HepG2 (cell line): ENCODE measurements around the gene EVL. TPM values are rescaled to one million over a fixed set of nuclear protein-coding genes. Genes with fewer than 3 reads are reported as not detected.

Source experiments
- ATAC-seq: fragments of 200-7000 bp; cut with Tn5 transposase; 3 replicates; pipeline ENCODE4 v1.9.1; 2020; ENCODE audit warnings: mild to moderate bottlenecking, moderate library complexity
- BruUV-seq: library from RNA; stranded (reverse); fragments of 400-500 nt; replicated peaks from 2 replicates; lab custom pipeline; 2021; lab: Mats Ljungman, UMichigan
- CTCF ChIA-PET: fragments of 300-600 bp; formaldehyde crosslinking; extraction: SDS; loops from one replicate; lab custom pipeline; 2021; ENCODE audit warnings: low total read pairs, inconsistent platforms, low intra/inter-chr PET ratio; lab: Yijun Ruan, JAX
- POLR2A ChIA-PET: fragments of 350-600 bp; sonication (Branson Sonifier 250); formaldehyde crosslinking; loops from one replicate; lab custom pipeline; 2020; ENCODE audit warnings: antibody characterized with exemption, inconsistent platforms; lab: Yijun Ruan, JAX
- DNase-seq: peaks from one replicate; pipeline ENCODE4 v3.0.0-alpha.2; 2015; ENCODE audit warnings: low spot score
- FAIRE-seq: peaks from 3 replicates; lab custom pipeline; 2011; peaks lifted over from hg19 to GRCh38; lab: Jason Lieb, UNC
- H2AFZ ChIP-seq: one replicate; pipeline ENCODE4 v1.6.1; 2011; ENCODE audit warnings: low read length, inconsistent platforms
- H3K27ac ChIP-seq: fragments of 300-600 bp; 3 replicates; pipeline ENCODE4 v1.8.0; 2011; ENCODE audit warnings: mixed run types, mild to moderate bottlenecking, mixed read lengths, low read length, inconsistent platforms; ENCODE audit not compliant: insufficient read depth; ENCODE audit errors: extremely low read length
- H3K27me3 ChIP-seq, 2 experiments: fragments of 200-600 bp in 1 of 2; 2 replicates in 1 of 2; 3 replicates in 1 of 2; pipeline versions ENCODE4 v1.6.0 to v1.8.0; 2011; ENCODE audit warnings: low read length in 2 of 2, mild to moderate bottlenecking in 2 of 2, moderate library complexity in 2 of 2, inconsistent platforms in 1 of 2; ENCODE audit not compliant: insufficient read depth in 2 of 2, control insufficient read depth in 1 of 2
- H3K36me3 ChIP-seq, 2 experiments: fragments of 200-600 bp in 1 of 2; replicated peaks in 1 of 2; 2 replicates in 1 of 2; 3 replicates in 1 of 2; pipeline versions ENCODE4 v1.5.1 to v1.8.0; 2011; ENCODE audit warnings: low read length in 2 of 2, inconsistent platforms in 1 of 2; ENCODE audit not compliant: insufficient read depth in 2 of 2, control insufficient read depth in 1 of 2
- H3K4me1 ChIP-seq: 2 replicates; pipeline ENCODE4 v1.5.1; 2012; ENCODE audit warnings: low read length, inconsistent platforms; ENCODE audit not compliant: insufficient read depth
- H3K4me2 ChIP-seq: 2 replicates; pipeline ENCODE4 v1.6.0; 2011; ENCODE audit warnings: low read depth, low read length, inconsistent platforms
- H3K4me3 ChIP-seq, 3 experiments: fragments of 200-600 bp in 1 of 3; sonication (generic), shearing (Covaris generic) in 1 of 3; replicated peaks in 1 of 3; 2 replicates each; pipeline ENCODE4 v1.5.1; 2011 to 2016; ENCODE audit warnings: low read length in 3 of 3, inconsistent platforms in 2 of 3, low read depth in 2 of 3, mild to moderate bottlenecking in 2 of 3, control low read depth in 1 of 3, mixed read lengths in 1 of 3; ENCODE audit not compliant: insufficient read depth in 1 of 3
- H3K79me2 ChIP-seq: one replicate; pipeline ENCODE4 v1.6.1; 2011; ENCODE audit warnings: low read length, inconsistent platforms; ENCODE audit not compliant: insufficient read depth
- H3K9ac ChIP-seq: 2 replicates; pipeline ENCODE4 v1.6.0; 2011; ENCODE audit warnings: mild to moderate bottlenecking, low read depth, low read length, inconsistent platforms; ENCODE audit not compliant: insufficient read depth
- H3K9me3 ChIP-seq: 2 replicates; pipeline ENCODE4 v1.5.1; 2012; ENCODE audit warnings: mild to moderate bottlenecking, low read length
- H4K20me1 ChIP-seq: 2 replicates; pipeline ENCODE4 v1.6.0; 2011; ENCODE audit warnings: inconsistent platforms, mild to moderate bottlenecking, low read length, moderate library complexity; ENCODE audit not compliant: insufficient read depth
- ATAD3A ChIP-seq: sonication (generic); formaldehyde crosslinking; IDR thresholded peaks from 2 replicates; pipeline ENCODE4 v1.4.0; 2020; ENCODE audit warnings: missing genetic modification reagents
- GLMP ChIP-seq: sonication (generic); formaldehyde crosslinking; IDR thresholded peaks from 2 replicates; pipeline ENCODE4 v1.9.0; 2021; ENCODE audit warnings: missing genetic modification reagents, mild to moderate bottlenecking, borderline replicate concordance
- HMG20B ChIP-seq: conservative IDR thresholded peaks from 2 replicates; pipeline ENCODE4 v1.6.1; 2016; ENCODE audit warnings: missing genetic modification reagents, missing compliant biosample characterization
- MLXIP ChIP-seq: sonication (generic); formaldehyde crosslinking; IDR thresholded peaks from 2 replicates; pipeline ENCODE4 v1.9.0; 2021; ENCODE audit warnings: missing genetic modification reagents, borderline replicate concordance
- PHF5A ChIP-seq: IDR thresholded peaks from one replicate; pipeline ENCODE4 v1.6.1; 2018; ENCODE audit warnings: low read depth, missing genetic modification reagents; ENCODE audit not compliant: unreplicated experiment
- RERE ChIP-seq: IDR thresholded peaks from 2 replicates; pipeline ENCODE4 v1.6.1; 2016; ENCODE audit warnings: low read depth, missing genetic modification reagents, missing compliant biosample characterization
- RNF219 ChIP-seq: sonication (generic); formaldehyde crosslinking; IDR thresholded peaks from 2 replicates; pipeline ENCODE4 v1.5.0; 2020; ENCODE audit warnings: mild to moderate bottlenecking, missing genetic modification reagents
- YY1 ChIP-seq: IDR thresholded peaks from 2 replicates; pipeline ENCODE4 v1.6.1; 2011; ENCODE audit warnings: low read length, low read depth, moderate library complexity, mild to moderate bottlenecking; ENCODE audit not compliant: insufficient read depth, insufficient replicate concordance
- ZNF468 ChIP-seq: sonication (generic); formaldehyde crosslinking; IDR thresholded peaks from 2 replicates; pipeline ENCODE4 v1.8.0; 2022; ENCODE audit warnings: mild to moderate bottlenecking, moderate library complexity, missing genetic modification reagents
- ZNF496 ChIP-seq: sonication (generic); formaldehyde crosslinking; IDR thresholded peaks from 2 replicates; pipeline ENCODE4 v1.8.1; 2023; ENCODE audit warnings: mild to moderate bottlenecking, moderate library complexity, missing genetic modification reagents; ENCODE audit not compliant: insufficient replicate concordance
- WGBS: methylation state at CpG from one replicate; pipeline ENCODE4 v1.1.6; 2017; ENCODE audit warnings: low lambda C conversion rate; 5-methylcytosine and 5-hydroxymethylcytosine counted together
- in situ Hi-C: cut with HindIII; loops from 2 replicates; pipeline ENCODE4 v1.10.0; 2017; ENCODE audit warnings: low pct_unique_long_range_greater_than_20kb; ENCODE audit not compliant: extremely low pct_ligation_motif_present
- intact Hi-C: fragments of 100-400 bp; cut with micrococcal nuclease; formaldehyde crosslinking; loops from one replicate; pipeline ENCODE4 v1.10.0; 2022; ENCODE audit not compliant: unreplicated experiment
- polyA plus RNA-seq, 8 experiments: library from polyadenylated mRNA; depleted of rRNA in 3 of 8; stranded (reverse) in 7 of 8; unstranded in 1 of 8; fragments of >200 nt; fragmentation: Illumina TruSeq in 4 of 8; extraction: Trizol in 4 of 8; gene quantifications; 2 replicates each; pipeline versions ENCODE4 v1.2.1 to v1.2.3, GENCODE V29; 2011 to 2016; ENCODE audit warnings: low read depth in 4 of 8, missing spikeins in 1 of 8, mixed read lengths in 1 of 8; ENCODE audit not compliant: insufficient read depth in 1 of 8
- total RNA-seq, 5 experiments: library from RNA; depleted of rRNA; stranded (reverse); fragments of >200 nt; fragmentation: Illumina TruSeq; extraction: Trizol; gene quantifications; 2 replicates each; pipeline ENCODE4 v1.2.3, GENCODE V29; 2016; ENCODE audit warnings: low read depth in 1 of 5

Gene EVL
- total and polyA plus RNA-seq, 2 of the 13 experiments (the other 11 are each of a cell fraction or from before 2014, with no cell fraction given), result 15.1 to 31.2 TPM

- CTCF ChIA-PET, result no interaction called here
- no peak for ATAC-seq
- TF ChIP-seq RERE (no peak), ZNF496 (CRISPR knock-in tag) (no peak), PHF5A (CRISPR knock-in tag) (no peak), ATAD3A (CRISPR knock-in tag) (no peak), YY1 (no peak), ZNF468 (CRISPR knock-in tag) (no peak), HMG20B (CRISPR knock-in tag) (no peak), MLXIP (CRISPR knock-in tag) (no peak), RNF219 (CRISPR knock-in tag) (no peak), GLMP (CRISPR knock-in tag) (no peak)
Measured at GRCh38 chr14:100080206-100080605, 15.0 kb downstream of the EVL start.

More at GRCh38 chr14:100080206-100080605, 15.0 kb downstream of the EVL start:
- Histone ChIP-seq H3K4me2 (no peak overlapping the region), H3K27ac (no peak overlapping the region), H3K4me1 (no peaks in the 10 kb centered on the region), H4K20me1 (no peaks in the 10 kb centered on the region), H2AFZ (no peak overlapping the region), H3K79me2 (no peaks in the 10 kb centered on the region), H3K4me3 (no peak overlapping the region), H3K27me3 (no peaks in the 10 kb centered on the region), H3K36me3 (0 out of 5 replicates have a peak, but pooled peaks cover 0 to under 1% of the 10 kb centered on the region in 2 experiments), H3K9me3 (no peaks in the 10 kb centered on the region), H3K9ac (no peak overlapping the region)
- WGBS, result 94% methylated on average over 5 of the region's 5 CpGs
- in situ Hi-C loops, result no loop called here
- no peak for DNase-seq
- BruUV-seq, result no TSS peak
- FAIRE-seq, result no peak
- POLR2A ChIA-PET, result no interaction called here
- intact Hi-C loops, result no loop called here
